ENCODE data around the gene ZBTB32. TPM values are rescaled to one million over a fixed set of nuclear protein-coding genes. Genes with fewer than 3 reads are reported as not detected.

Gene ZBTB32
- total and polyA plus RNA-seq, 2 of the 8 experiments (the other 6 are each of a cell fraction or from before 2014, with no cell fraction given): 0.11 to 0.50 TPM

- H3K4me3 ChIP-seq (ENCODE audit: extremely low read depth in 1 of 4, insufficient read depth in 2 of 4, low read depth in 3 of 4, low read length in 4 of 4): no peak overlapping the region
- TF ChIP-seq EP300 (IDR thresholded peaks at IDR 0.05; ENCODE audit: borderline replicate concordance in 1 of 2, low read depth in 2 of 2, low read length in 2 of 2): no peak
- TF ChIP-seq ASH2L (IDR thresholded peaks at IDR 0.05; ENCODE audit: low read length): no peak
- no peak for TF ChIP-seq SRF (IDR thresholded peaks at IDR 0.05; ENCODE audit: low read depth, low read length)
- TF ChIP-seq, protein P1, sequence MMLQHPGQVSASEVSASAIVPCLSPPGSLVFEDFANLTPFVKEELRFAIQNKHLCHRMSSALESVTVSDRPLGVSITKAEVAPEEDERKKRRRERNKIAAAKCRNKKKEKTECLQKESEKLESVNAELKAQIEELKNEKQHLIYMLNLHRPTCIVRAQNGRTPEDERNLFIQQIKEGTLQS (IDR thresholded peaks at IDR 0.05; ENCODE audit: insufficient read depth, low read depth, low read length): no peak
- no peak for TF ChIP-seq FOSL1 (IDR thresholded peaks at IDR 0.05; ENCODE audit: insufficient read depth, low read depth, low read length)
- no peak for TF ChIP-seq MAFK (IDR thresholded peaks at IDR 0.05; ENCODE audit: low read depth, low read length)
- TF ChIP-seq SIN3A (conservative IDR thresholded peaks at IDR 0.05 in 1 of 2, IDR thresholded peaks at IDR 0.05 in 1 of 2; ENCODE audit: low read depth in 1 of 2, low read length in 2 of 2): no peak
- no peak for TF ChIP-seq RAD21 (IDR thresholded peaks at IDR 0.05 in 1 of 2, conservative IDR thresholded peaks at IDR 0.05 in 1 of 2; ENCODE audit: low read depth in 2 of 2, low read length in 2 of 2)
- no peak for TF ChIP-seq TAF7 (optimal IDR thresholded peaks at IDR 0.05; ENCODE audit: borderline replicate concordance, low read depth, low read length)
- TF ChIP-seq CTBP2 (IDR thresholded peaks at IDR 0.05; ENCODE audit: borderline replicate concordance, insufficient read depth, insufficient read length, low read length): no peak
- no peak for TF ChIP-seq NRF1 (IDR thresholded peaks at IDR 0.05; ENCODE audit: low read depth, low read length)
- H3K79me2 ChIP-seq (ENCODE audit: control insufficient read depth in 1 of 2, insufficient read depth in 2 of 2, low read length in 2 of 2): no peaks in the 10 kb centered on the region
- POLR2A ChIA-PET (ENCODE audit: partially characterized antibody): interaction anchor here (1.2 to 7.6 kb wide), 4 partner anchors 9 to 15 kb away, joined by 4 to 54 read pairs (median 22); partner anchors contain the start of genes LIN37, PSENEN and U2AF1L4
- H3K18ac ChIP-seq (ENCODE audit: extremely low read depth, low read length): no peak overlapping the region
- H3K23me2 ChIP-seq (ENCODE audit: low read depth, low read length): peaks cover 1% of the 10 kb centered on the region; the same call in 1 of the 2 replicates
- no peak overlapping the region for H3K56ac ChIP-seq (replicated peaks; ENCODE audit: insufficient read length, low read depth, low read length)
- H3K79me1 ChIP-seq (ENCODE audit: low read depth, low read length): no peaks in the 10 kb centered on the region
- no peaks in the 10 kb centered on the region for H3K9me3 ChIP-seq (ENCODE audit: insufficient read depth in 2 of 2, low read depth in 1 of 2, low read length in 1 of 2)
- no peak overlapping the region for H3K4ac ChIP-seq (replicated peaks; ENCODE audit: insufficient read length, low read depth, low read length)
- no peak overlapping the region for H2BK15ac ChIP-seq (ENCODE audit: low read length)
- 92% methylated on average over 5 of the region's 5 CpGs; no CpG with 5 or more reads in 1 of the 2 experiments for WGBS, 2 experiments (ENCODE audit: extremely low coverage in 1 of 2, insufficient coverage in 1 of 2, insufficient read length in 1 of 2, insufficient replicate concordance in 2 of 2, low coverage in 1 of 2, low lambda C conversion rate in 2 of 2, missing lambda C conversion rate in 1 of 2)
- no peak overlapping the region for H2BK12ac ChIP-seq (ENCODE audit: low read depth, low read length)
- no peak overlapping the region for H3K9ac ChIP-seq (replicated peaks in 1 of 4; ENCODE audit: extremely low read depth in 1 of 4, low read depth in 3 of 4, low read length in 3 of 4)
- no peak overlapping the region for H2BK120ac ChIP-seq (replicated peaks; ENCODE audit: low read depth, low read length)
- H3K27ac ChIP-seq (ENCODE audit: low read depth, low read length): no peak overlapping the region
- peaks cover 0 to 3% (median 0%) of the 10 kb centered on the region in 4 experiments; a peak in 2 of 7 replicates for H3K4me1 ChIP-seq (replicated peaks in 1 of 4; ENCODE audit: control insufficient read depth in 3 of 4, insufficient read depth in 4 of 4, low read length in 3 of 4)
- H4K5ac ChIP-seq (ENCODE audit: insufficient read length, low read depth, low read length): no peak overlapping the region
- peaks cover 11 to 57% (median 44%) of the 10 kb centered on the region in 4 experiments; a peak in 7 of 8 replicates for H3K36me3 ChIP-seq (ENCODE audit: control insufficient read depth in 2 of 4, insufficient read depth in 4 of 4, low read length in 3 of 4)
- H2BK5ac ChIP-seq (ENCODE audit: low read depth, low read length): no peak overlapping the region
- H4K20me1 ChIP-seq (replicated peaks in 1 of 2; ENCODE audit: control insufficient read depth in 1 of 2, insufficient read depth in 2 of 2, low read length in 2 of 2): peaks cover 7 to 19% of the 10 kb centered on the region in 2 experiments
- no peak overlapping the region for H4K91ac ChIP-seq (replicated peaks; ENCODE audit: insufficient read length, low read length)
- CTCF ChIA-PET (ENCODE audit: partially characterized antibody): interaction anchor here (0.9 to 8.9 kb wide), 3 partner anchors 9 to 83 kb away, joined by 4 to 80 read pairs (median 7); no protein-coding TSS in a partner anchor
- no peak for FAIRE-seq
- no peak overlapping the region for H3K14ac ChIP-seq (ENCODE audit: insufficient read length)
- no peak overlapping the region for H2AFZ ChIP-seq (ENCODE audit: low read length)
- H3K27me3 ChIP-seq (replicated peaks in 1 of 4; ENCODE audit: control insufficient read depth in 3 of 4, extremely low read depth in 1 of 4, insufficient read depth in 3 of 4, low read length in 3 of 4): no peaks in the 10 kb centered on the region
- H3K4me2 ChIP-seq (ENCODE audit: insufficient read depth in 1 of 2, low read depth in 2 of 2, low read length in 2 of 2): no peak overlapping the region
- no peak for DNase-seq (ENCODE audit: low read depth in 1 of 2, low spot score in 2 of 2)
- H2AK5ac ChIP-seq (ENCODE audit: low read depth, low read length): no peak overlapping the region
- no peak overlapping the region for H4K8ac ChIP-seq (ENCODE audit: extremely low read depth, insufficient read depth, low read length)
- H3K23ac ChIP-seq (ENCODE audit: insufficient read length): no peak overlapping the region
- H2BK20ac ChIP-seq (ENCODE audit: low read length): no peak overlapping the region
Observed at GRCh38 chr19:35734889-35735288, 30.5 kb downstream of the ZBTB32 start.
